Measurements from ENCODE around the gene MALAT1. TPM values are rescaled to one million over a fixed set of nuclear protein-coding genes. Genes with fewer than 3 reads are reported as not detected.

MALAT1 gene
- total and polyA plus RNA-seq, 11 donors: 1,047 to 9,662 (median 6,450) TPM

DNA sequence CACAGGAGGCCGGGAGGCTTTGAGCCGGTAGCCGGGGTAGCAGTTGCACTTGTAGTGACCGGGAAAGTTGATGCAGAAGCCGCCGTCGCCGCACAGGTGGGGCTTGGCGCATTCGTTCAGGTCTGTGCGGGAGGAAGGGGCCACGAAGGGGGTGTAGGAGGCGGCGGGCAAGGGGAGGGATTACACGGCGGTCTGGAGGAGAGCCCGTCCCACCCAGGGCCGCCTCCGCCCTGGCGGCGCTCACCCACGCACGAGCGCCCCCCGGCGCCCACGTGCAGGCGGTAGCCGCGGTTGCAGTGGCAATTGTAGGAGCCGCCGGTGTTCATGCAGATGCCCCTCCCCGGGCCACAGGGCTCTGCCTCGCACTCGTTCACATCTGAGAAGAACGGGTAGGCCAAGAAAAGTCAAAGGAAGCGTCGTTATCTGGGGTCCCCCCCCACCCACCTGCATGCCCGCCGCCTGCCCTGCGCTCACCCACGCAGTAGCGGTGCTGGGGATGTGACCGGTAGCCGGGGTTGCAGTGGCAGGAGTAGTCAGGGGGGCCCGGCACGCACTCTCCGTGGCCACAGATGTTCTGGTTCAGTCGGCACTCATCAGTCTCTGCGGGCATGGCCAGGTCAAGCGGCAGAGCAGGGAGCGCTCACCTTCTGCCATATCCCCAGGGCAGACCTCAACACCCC, 48.7 kb downstream of the MALAT1 start:
- DNase-seq: no peak
- Histone ChIP-seq H3K4me3 (no peak overlapping the region), H3K27ac (peak overlapping the region in 1 of 12 donors; percentile 55), H3K27me3 (no peaks in the 10 kb centered on the region), H3K9me3 (no peaks in the 10 kb centered on the region), H3K36me3 (peaks cover 0 to 89% (median 67%) of the 10 kb centered on the region in 9 donors), H3K4me1 (peaks cover 0 to 27% (median 1%) of the 10 kb centered on the region in 12 donors)
- TF ChIP-seq POLR2A (IDR thresholded peaks at IDR 0.05): no peak
- no peak for TF ChIP-seq CTCF (IDR thresholded peaks at IDR 0.05)
- WGBS, 4 donors: 84 to 88% (median 86%) methylated on average over 49 to 52 of the region's 52 CpGs
- intact Hi-C loops (cut with DNase I): loop anchor here in 2 of 10 donors (10.0 kb wide), 2 partner anchors 47 to 447 kb away; partner anchors contain the start of gene KCNK7 (in 1 of the 2)
- ATAC-seq: no peak

DNA sequence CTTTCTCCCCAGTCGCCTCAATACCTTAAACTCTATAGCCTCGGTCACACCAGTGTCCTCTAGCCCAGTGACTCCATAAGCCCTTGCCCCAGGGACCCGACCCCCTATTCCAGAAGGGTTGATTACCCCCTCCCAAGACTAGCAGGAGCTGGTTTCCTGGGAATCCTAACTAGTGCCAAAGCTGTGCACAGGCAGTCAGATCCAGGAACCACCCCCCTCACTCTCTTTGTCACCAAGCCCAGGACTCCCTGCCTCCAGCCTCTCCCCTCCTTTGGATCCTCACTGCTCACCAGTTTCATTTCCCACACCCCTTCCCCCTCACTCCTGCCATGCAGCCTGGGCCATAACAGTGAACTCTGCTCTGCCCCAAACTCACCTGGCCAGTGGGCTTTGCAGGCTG, 49.5 kb downstream of the MALAT1 start:
- Histone ChIP-seq H3K27me3 (no peaks in the 10 kb centered on the region), H3K9me3 (no peaks in the 10 kb centered on the region), H3K4me1 (peaks cover 0 to 35% (median 2%) of the 10 kb centered on the region in 12 donors), H3K4me3 (no peak overlapping the region), H3K27ac (no peak overlapping the region), H3K36me3 (peaks cover 0 to 87% (median 66%) of the 10 kb centered on the region in 9 donors)
- TF ChIP-seq CTCF (IDR thresholded peaks at IDR 0.05): no peak
- no peak for TF ChIP-seq POLR2A (IDR thresholded peaks at IDR 0.05)
- DNase-seq (no peak), ATAC-seq (no peak)
- 91 to 95% (median 94%) methylated on average over 3 of the region's 3 CpGs for WGBS, 4 donors
- intact Hi-C loops (cut with DNase I): loop anchor here in 2 of 10 donors (10.0 kb wide), 2 partner anchors 46 to 446 kb away; partner anchors contain the start of gene KCNK7 (in 1 of the 2)

GRCh38 chr11:65549096-65549495, 50.3 kb downstream of the MALAT1 start:
- TF ChIP-seq POLR2A (IDR thresholded peaks at IDR 0.05) (no peak), CTCF (IDR thresholded peaks at IDR 0.05) (no peak)
- ATAC-seq (no peak), DNase-seq (no peak)
- Histone ChIP-seq H3K4me1 (peaks cover 0 to 40% (median 2%) of the 10 kb centered on the region in 12 donors), H3K27ac (no peak overlapping the region), H3K4me3 (no peak overlapping the region), H3K36me3 (peaks cover 0 to 87% (median 66%) of the 10 kb centered on the region in 9 donors), H3K27me3 (no peaks in the 10 kb centered on the region), H3K9me3 (no peaks in the 10 kb centered on the region)
- WGBS, 4 donors: 91 to 96% (median 92%) methylated on average over 3 of the region's 3 CpGs
- intact Hi-C loops (cut with DNase I): loop anchor here in 2 of 10 donors (10.0 kb wide), 2 partner anchors 46 to 446 kb away; partner anchors contain the start of gene KCNK7 (in 1 of the 2)

GRCh38 chr11:65551572-65552387, 52.9 kb downstream of the MALAT1 start:
- Histone ChIP-seq H3K4me1 (peaks cover 0 to 58% (median 28%) of the 10 kb centered on the region in 12 donors), H3K4me3 (no peak overlapping the region), H3K36me3 (peaks cover 0 to 67% (median 51%) of the 10 kb centered on the region in 9 donors), H3K27ac (no peak overlapping the region), H3K27me3 (no peaks in the 10 kb centered on the region), H3K9me3 (no peaks in the 10 kb centered on the region)
- 63 to 74% (median 69%) methylated on average over 14 to 17 of the region's 17 CpGs for WGBS, 4 donors
- DNase-seq (peak in 3 of 5 donors; percentile 49 to 67 (median 63)), ATAC-seq (peak in 3 of 4 donors; percentile 35 to 42 (median 38))
- TF ChIP-seq POLR2A (IDR thresholded peaks at IDR 0.05): no peak
- TF ChIP-seq CTCF (IDR thresholded peaks at IDR 0.05): peak in 9 of 12 donors; percentile 27 to 56 (median 42)
- intact Hi-C loops (cut with DNase I): no loop called here

Measured in heart left ventricle (tissue), 16 donors.